Prostate gland (tissue), 2 donors: Measurements from ENCODE around the gene IRS2.
"Not testable (repeated sequence)": the region's sequence is repeated elsewhere in the genome, so short reads cannot be mapped to it uniquely, and the experiment has no call there.

Experiments
- CTCF ChIP-seq, 4 experiments: fragments of 200-600 bp in 2 of 4; fragments of 450-650 bp in 2 of 4; sonication (generic) in 2 of 4; IDR thresholded peaks; 1 replicate in 3 of 4; 2 replicates in 1 of 4; pipeline ENCODE4 v1.5.1; 2016 to 2019; ENCODE audit warnings: antibody characterized with exemption in 4 of 4, mild to moderate bottlenecking in 2 of 4, moderate library complexity in 2 of 4
- POLR2AphosphoS5 ChIP-seq: sonication (generic); formaldehyde crosslinking; IDR thresholded peaks from one replicate; pipeline ENCODE4 v1.6.1; 2017; ENCODE audit warnings: antibody characterized with exemption

GRCh38 chr13:109828591-109829316, 42.4 kb upstream of the IRS2 start:
- not testable (repeated sequence) for TF ChIP-seq CTCF (IDR thresholded peaks at IDR 0.05); POLR2AphosphoS5
